Hepatocyte (in vitro differentiated cells): ENCODE measurements around the gene ADGRL3.

ENCODE experiments used
- CTCF ChIP-seq: fragments of 200-600 bp; sonication (generic); IDR thresholded peaks from 2 replicates; pipeline ENCODE4 v1.5.1; 2016; ENCODE audit warnings: antibody characterized with exemption, mild to moderate bottlenecking; ENCODE audit not compliant: poor library complexity
- EZH2phosphoT487 ChIP-seq: fragments of 200-600 bp; sonication (generic); IDR thresholded peaks from one replicate; pipeline ENCODE4 v1.6.1; 2018; ENCODE audit warnings: antibody characterized with exemption, mild to moderate bottlenecking, low read depth, moderate library complexity; ENCODE audit not compliant: unreplicated experiment, severe bottlenecking

DNA sequence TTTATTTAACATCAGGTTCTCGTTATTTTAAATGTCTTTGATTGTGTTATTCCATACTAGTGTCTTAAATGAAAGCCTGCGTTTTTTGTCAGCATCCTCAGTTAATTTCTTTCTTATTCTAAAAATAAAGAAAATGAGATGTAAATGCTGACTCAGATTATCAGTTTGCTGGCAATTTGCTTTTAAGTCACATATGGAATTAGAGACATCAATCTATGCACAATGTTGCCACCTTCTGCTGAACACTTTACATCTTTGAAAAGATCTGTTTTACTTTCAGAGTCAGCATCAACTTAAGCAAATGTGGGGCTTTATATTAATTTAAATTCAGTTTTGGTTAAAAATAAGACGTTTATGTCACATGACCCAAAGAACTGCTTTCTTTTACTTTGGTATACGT is 99.2 kb downstream of the ADGRL3 start:
- TF ChIP-seq EZH2phosphoT487 (no peak), CTCF (no peak)
